Subcutaneous adipose tissue (tissue), 4 donors: ENCODE data around the gene PPP2R2C. TPM values are rescaled to one million over a fixed set of nuclear protein-coding genes. Genes with fewer than 3 reads are reported as not detected.

Source experiments
- total RNA-seq, 4 donors: library from RNA; depleted of rRNA; stranded (reverse); fragments of >200 nt; gene quantifications; one replicate each; pipeline ENCODE4 v1.1.0, GENCODE V29; 2016
- TF ChIP-seq, protein P1 (sequence below): fragments of 450-650 bp; IDR thresholded peaks from one replicate; pipeline ENCODE4 v1.5.1; 2016; ENCODE audit warnings: low read depth, mild to moderate bottlenecking, control low read depth, antibody characterized with exemption, moderate library complexity

The PPP2R2C gene
- total RNA-seq, 4 donors from 2014 or later = 0.17 to 2.0 (median 0.49) TPM; not detected in 1

DNA sequence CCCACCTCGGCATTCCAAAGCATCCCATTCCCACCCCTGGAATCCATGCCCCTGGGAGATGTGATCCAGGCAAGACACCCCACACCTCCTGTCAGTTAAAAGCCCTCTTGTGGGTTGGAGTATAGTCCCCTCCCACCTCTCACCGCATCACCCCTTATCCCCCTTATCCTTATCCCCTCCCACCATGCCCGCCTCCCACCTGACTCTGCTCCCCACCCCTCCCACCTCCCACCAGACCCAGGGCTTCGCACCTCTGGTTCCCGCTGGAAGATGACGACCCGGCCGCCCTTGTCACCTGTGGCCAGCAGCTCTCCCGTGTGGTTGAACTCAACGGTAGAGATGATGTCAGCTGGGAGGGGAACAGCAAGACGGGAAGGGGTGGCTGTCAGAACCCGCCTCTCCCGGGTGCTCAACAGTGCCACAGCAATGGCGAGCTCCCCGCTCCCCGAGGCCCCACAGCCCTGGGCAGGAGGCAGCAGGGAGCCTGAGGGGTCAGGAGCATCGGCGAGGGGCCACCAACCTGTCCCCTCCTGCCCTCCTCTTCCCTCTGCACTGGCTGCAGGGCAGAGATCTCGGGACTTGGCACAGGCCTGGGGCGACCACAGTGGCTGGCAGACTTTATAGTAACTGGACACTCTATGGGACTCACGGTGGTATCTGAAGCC is 91.5 kb downstream of the PPP2R2C start:
- TF ChIP-seq, protein P1, sequence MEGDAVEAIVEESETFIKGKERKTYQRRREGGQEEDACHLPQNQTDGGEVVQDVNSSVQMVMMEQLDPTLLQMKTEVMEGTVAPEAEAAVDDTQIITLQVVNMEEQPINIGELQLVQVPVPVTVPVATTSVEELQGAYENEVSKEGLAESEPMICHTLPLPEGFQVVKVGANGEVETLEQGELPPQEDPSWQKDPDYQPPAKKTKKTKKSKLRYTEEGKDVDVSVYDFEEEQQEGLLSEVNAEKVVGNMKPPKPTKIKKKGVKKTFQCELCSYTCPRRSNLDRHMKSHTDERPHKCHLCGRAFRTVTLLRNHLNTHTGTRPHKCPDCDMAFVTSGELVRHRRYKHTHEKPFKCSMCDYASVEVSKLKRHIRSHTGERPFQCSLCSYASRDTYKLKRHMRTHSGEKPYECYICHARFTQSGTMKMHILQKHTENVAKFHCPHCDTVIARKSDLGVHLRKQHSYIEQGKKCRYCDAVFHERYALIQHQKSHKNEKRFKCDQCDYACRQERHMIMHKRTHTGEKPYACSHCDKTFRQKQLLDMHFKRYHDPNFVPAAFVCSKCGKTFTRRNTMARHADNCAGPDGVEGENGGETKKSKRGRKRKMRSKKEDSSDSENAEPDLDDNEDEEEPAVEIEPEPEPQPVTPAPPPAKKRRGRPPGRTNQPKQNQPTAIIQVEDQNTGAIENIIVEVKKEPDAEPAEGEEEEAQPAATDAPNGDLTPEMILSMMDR = no peak

DNA sequence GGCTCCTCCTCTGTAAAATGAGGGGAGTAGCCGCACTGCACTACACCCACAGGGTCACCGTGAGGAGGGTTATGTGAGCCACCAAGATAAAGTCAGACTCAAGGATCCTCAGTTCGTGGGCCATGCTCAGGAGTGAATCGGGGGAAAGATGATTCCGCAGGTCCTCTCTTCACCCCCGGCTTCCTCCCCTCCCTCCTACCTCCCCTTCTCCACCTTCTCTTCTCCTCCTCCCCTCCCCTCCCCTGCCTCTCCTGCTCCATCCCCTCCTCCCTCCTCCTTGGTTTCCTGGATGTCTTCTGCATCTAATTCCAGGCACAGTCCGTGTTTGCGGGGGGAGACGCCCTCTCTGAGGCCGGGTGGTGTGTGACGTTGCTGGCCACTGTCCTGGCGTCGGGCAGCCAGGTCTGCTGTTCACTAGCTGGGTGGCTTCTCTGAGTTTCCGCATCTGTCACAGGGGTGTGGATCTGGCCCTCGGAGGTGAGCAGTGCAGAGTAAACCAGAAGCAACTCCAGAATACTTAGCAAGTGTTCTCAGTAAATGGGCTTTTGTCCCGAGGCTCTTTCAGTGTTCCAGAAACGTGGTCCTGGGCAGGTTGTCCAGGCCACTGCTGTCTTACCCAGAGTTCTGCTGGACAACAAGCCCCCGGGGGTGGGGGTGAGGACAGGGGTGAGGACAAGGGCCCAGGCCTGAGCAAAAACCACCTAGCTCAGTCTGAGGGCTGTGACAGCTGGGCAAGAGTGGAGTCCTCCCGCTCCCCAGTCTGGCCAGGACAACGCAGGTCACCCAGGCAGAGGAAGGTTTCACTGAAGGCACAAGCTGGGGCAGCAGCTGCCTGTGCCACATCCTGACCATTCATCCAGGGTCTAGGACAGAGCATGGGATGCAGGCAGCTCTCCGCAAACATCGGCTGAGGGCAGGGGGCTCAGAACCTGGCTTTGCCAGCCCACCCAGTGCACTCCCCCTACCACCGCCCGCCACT is 92.4 kb downstream of the PPP2R2C start:
- TF ChIP-seq, protein P1 = no peak

DNA sequence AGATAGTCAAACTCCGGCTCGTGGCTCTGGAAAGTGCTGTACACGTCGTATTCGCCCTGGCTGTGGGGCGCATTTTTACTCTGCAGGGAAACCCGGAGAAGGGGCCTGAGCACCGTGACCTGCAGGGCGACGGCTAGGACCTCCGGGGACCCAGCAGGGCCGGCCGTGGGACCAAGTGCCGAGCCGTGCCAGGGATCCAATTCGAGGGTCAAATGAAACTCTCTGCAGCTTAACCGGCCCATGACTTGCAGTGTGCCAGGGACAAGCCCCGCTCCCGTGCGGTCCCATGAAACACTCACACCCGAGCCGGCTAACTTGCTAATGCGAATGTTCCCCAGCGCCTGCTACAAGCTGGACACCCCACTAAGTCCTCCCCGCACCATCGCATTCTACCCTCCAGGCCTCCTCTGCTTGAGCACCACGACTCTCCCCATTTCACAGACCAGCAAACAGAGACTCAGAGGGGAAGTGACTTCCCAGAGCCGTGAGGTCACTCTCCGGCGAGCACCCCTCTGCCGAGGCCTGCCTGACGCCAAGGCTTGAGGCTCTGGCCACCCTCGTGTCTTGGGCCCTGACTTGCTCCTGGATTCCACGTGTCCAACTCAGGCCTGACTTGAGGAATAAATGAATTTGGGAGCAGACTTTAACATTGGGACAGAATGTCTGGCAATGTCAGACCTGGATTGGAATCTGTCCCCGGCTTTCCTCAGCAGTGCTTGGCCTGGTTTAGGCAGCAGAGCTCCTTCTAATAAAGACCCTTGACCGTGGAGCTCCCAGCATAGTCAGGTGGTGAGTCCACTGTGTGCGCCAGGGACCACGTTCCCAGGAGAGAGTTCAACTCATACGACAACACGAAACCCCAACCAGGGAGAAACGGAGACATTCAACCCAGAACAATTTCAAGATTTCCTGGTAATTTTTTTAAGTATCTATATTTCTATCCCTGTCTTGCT is 93.6 kb downstream of the PPP2R2C start:
- TF ChIP-seq, protein P1 = no peak

DNA sequence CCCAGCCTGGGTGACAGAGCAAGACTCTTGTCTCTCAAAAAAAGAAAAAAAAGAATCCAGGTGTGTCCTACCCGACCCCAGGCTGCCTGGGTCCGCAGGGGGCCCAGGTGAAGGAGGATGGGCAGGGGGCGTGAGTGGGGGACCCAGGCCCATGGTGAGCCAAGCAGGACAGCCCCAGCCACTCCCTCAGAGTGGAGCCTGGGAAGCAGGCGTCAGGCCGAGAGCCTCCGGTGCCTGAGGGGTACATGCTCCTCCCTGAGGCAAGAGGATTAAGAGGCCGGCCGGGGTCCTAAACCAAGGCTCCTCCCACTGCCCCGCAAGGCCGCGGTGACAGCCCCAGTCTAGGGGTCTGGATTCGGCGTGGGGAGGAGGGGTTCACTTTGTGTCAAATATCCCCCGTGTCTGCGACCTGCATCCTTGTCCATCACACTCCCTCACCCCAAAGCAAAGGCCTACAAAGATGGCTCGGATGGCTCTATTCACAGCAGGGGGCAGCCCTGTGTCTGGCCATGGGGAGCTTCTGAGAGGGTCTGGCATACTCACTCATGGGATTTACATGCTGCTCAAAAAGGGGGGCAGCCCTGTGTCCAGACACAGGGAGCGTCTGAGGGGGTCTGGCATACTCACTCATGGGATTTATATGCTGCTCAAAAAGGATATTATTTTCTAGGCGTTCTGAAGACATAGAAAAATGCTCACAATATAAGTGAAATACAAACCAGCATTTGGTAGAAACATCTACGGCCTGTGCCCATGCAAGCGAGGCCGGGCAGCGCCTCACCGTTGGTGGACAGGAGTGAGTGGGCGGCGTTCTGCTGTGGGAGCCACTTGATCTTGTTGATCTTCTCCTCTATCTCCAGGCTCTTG is 94.6 kb downstream of the PPP2R2C start:
- TF ChIP-seq, protein P1 = no peak

DNA sequence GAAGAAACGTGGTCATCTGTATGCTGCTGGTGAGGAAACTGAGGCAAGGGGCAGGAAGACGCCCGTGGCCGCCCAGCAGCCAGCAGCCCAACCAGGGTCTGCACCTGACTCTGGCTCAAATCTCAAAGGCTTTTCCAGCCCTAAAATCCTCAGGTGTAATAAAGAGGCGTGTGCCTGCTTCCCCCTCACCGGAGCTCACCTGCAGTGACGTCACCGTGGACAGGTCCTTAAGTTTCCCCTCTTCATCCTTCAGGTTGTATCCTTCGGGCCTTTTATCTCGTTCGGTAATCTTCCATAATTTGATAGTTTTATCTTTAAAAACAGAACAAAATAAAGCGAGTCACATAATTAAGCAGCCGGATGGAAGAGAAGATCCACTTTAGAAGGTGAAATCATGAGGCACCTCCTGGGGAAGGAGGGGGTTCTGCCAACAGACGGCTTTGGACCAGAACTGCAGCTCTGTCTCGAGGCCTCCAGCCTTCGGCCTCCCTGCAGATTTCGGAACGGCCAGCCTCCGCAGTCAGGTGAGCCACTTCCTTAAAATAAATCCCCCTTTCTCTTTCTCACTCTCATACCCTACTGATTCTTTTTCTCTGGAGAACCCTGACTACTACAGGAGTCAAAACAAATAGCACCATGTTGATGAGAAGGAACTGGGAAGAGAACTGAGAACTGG is 96.7 kb downstream of the PPP2R2C start:
- TF ChIP-seq, protein P1 = no peak

DNA sequence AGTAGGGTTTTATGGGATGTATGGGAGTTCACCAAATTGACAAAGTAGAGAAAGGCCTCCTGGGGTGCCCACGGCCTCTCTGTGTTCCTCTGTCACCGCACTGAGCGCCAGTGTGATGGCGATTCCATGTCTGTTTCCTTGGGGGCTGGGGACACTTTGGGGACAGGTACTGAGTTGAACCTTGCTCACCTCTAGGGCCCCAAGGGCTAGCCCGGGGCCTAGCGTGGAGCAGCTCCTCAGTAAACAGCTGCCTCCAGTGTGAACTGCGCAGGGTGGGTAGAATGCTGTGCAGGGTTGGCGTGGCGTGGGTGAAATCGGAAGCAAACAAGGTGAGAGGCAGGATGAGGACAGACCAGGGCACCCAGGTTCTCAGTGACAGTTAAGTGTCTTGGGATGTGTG is 97.8 kb downstream of the PPP2R2C start:
- TF ChIP-seq, protein P1 = no peak
